DOHH2 (cell line): ENCODE data around the gene KRT222.

ENCODE experiments used
- H3F3A ChIP-seq: fragments of 200-600 bp; sonication (generic), shearing (Covaris generic); 2 replicates; pipeline ENCODE4 v1.6.0; 2016; ENCODE audit warnings: antibody characterized with exemption, mild to moderate bottlenecking; ENCODE audit not compliant: control insufficient read depth, insufficient read depth
- H3K27ac ChIP-seq: fragments of 200-600 bp; sonication (generic); 2 replicates; pipeline ENCODE4 v1.5.1; 2014; ENCODE audit warnings: low read depth, mild to moderate bottlenecking, low read length, moderate library complexity
- H3K27me3 ChIP-seq: fragments of 200-600 bp; sonication (generic); 2 replicates; pipeline ENCODE4 v1.6.1; 2014; ENCODE audit warnings: mild to moderate bottlenecking, low read length, mixed read lengths; ENCODE audit not compliant: control insufficient read depth
- H3K36me3 ChIP-seq: fragments of 200-600 bp; sonication (generic); 2 replicates; pipeline ENCODE4 v1.6.1; 2014; ENCODE audit warnings: mild to moderate bottlenecking, low read length, moderate library complexity, mixed read lengths; ENCODE audit not compliant: control insufficient read depth
- H3K4me1 ChIP-seq: fragments of 200-600 bp; sonication (generic); 2 replicates; pipeline ENCODE4 v1.6.1; 2014; ENCODE audit warnings: mild to moderate bottlenecking, low read length, mixed read lengths; ENCODE audit not compliant: control insufficient read depth
- H3K4me2 ChIP-seq: fragments of 200-600 bp; sonication (generic); 2 replicates; pipeline ENCODE4 v1.6.0; 2014; ENCODE audit warnings: mild to moderate bottlenecking, low read length, moderate library complexity
- H3K4me3 ChIP-seq: fragments of 200-600 bp; sonication (generic); 2 replicates; pipeline ENCODE4 v1.5.1; 2014; ENCODE audit warnings: mild to moderate bottlenecking, low read length, mixed read lengths
- H3K79me2 ChIP-seq: fragments of 200-600 bp; sonication (generic); 2 replicates; pipeline ENCODE4 v1.6.1; 2014; ENCODE audit warnings: mild to moderate bottlenecking, low read length, mixed read lengths; ENCODE audit not compliant: control insufficient read depth
- H3K9me2 ChIP-seq: fragments of 200-600 bp; sonication (generic); replicated peaks from 2 replicates; pipeline ENCODE4 v1.6.1; 2014; ENCODE audit warnings: mild to moderate bottlenecking, low read length, mixed read lengths; ENCODE audit not compliant: control insufficient read depth
- H3K9me3 ChIP-seq: fragments of 200-600 bp; sonication (generic); 2 replicates; pipeline ENCODE4 v1.6.1; 2014; ENCODE audit warnings: antibody characterized with exemption, low read length, mixed read lengths; ENCODE audit not compliant: control insufficient read depth, insufficient read depth
- H4K20me1 ChIP-seq: fragments of 200-600 bp; sonication (generic); 2 replicates; pipeline ENCODE4 v1.6.0; 2014; ENCODE audit warnings: low read depth, mild to moderate bottlenecking, antibody characterized with exemption, low read length, moderate library complexity; ENCODE audit not compliant: control insufficient read depth, insufficient read depth
- CTCF ChIP-seq: fragments of 200-600 bp; sonication (generic); IDR thresholded peaks from one replicate; pipeline ENCODE4 v1.5.1; 2014; ENCODE audit warnings: antibody characterized with exemption, mild to moderate bottlenecking, low read depth, low read length; ENCODE audit not compliant: poor library complexity, severe bottlenecking
- EZH2phosphoT487 ChIP-seq: fragments of 200-600 bp; sonication (generic); IDR thresholded peaks from 2 replicates; pipeline ENCODE4 v1.6.1; 2017; ENCODE audit warnings: borderline replicate concordance, mild to moderate bottlenecking, antibody characterized with exemption, low read length, moderate library complexity, mixed read lengths

KRT222 gene

GRCh38 chr17:40647624-40648383, 17.2 kb downstream of the KRT222 start, which contains the start of gene SMARCE1:
Gene SMARCE1 (minus strand): TSS chr17:40647818. CDS start chr17:40645802, 2,016 bp downstream.
- H3K4me1 ChIP-seq: peaks cover 30% of the 10 kb centered on the region
- peaks cover 58% of the 10 kb centered on the region for H3K79me2 ChIP-seq
- H3K36me3 ChIP-seq: peaks cover 44% of the 10 kb centered on the region
- peaks cover 22% of the 10 kb centered on the region for H4K20me1 ChIP-seq
- H3K9me2 ChIP-seq: no peaks in the 10 kb centered on the region
- peak within 1 kb of the TSS; percentile 67 for H3K27ac ChIP-seq
- no peaks in the 10 kb centered on the region for H3K9me3 ChIP-seq
- peak within 1 kb of the TSS; percentile 93 for H3K4me3 ChIP-seq
- H3K4me2 ChIP-seq: peak within 1 kb of the TSS; percentile 86
- H3K27me3 ChIP-seq: no peaks in the 10 kb centered on the region
- TF ChIP-seq EZH2phosphoT487 (no peak), CTCF (no peak)
- H3F3A ChIP-seq: no peaks in the 10 kb centered on the region; the same call in 1 of the 2 replicates

- H4K20me1 ChIP-seq: peaks cover 22% of the 10 kb centered on the region
- peak overlapping the region; percentile 86 for H3K4me2 ChIP-seq
- no peaks in the 10 kb centered on the region for H3K9me2 ChIP-seq
- peak overlapping the region; percentile 67 for H3K27ac ChIP-seq
- TF ChIP-seq EZH2phosphoT487 (no peak), CTCF (no peak)
- no peaks in the 10 kb centered on the region; the same call in 1 of the 2 replicates for H3F3A ChIP-seq
- peak overlapping the region; percentile 93 for H3K4me3 ChIP-seq
- H3K79me2 ChIP-seq: peaks cover 66% of the 10 kb centered on the region
- H3K36me3 ChIP-seq: peaks cover 52% of the 10 kb centered on the region
- no peaks in the 10 kb centered on the region for H3K27me3 ChIP-seq
- peaks cover 30% of the 10 kb centered on the region for H3K4me1 ChIP-seq
- H3K9me3 ChIP-seq: no peaks in the 10 kb centered on the region
These were observed 18.0 kb downstream of the KRT222 start for GRCh38 chr17:40646791-40647623.

GRCh38 chr17:40645943-40646342, 19.0 kb downstream of the KRT222 start:
- Histone ChIP-seq H3K27me3 (no peaks in the 10 kb centered on the region), H3K27ac (no peak overlapping the region), H4K20me1 (peaks cover 22% of the 10 kb centered on the region), H3K79me2 (peaks cover 75% of the 10 kb centered on the region), H3K4me1 (peaks cover 30% of the 10 kb centered on the region), H3K4me2 (peak overlapping the region; percentile 86), H3K4me3 (peak overlapping the region; percentile 93), H3K9me2 (no peaks in the 10 kb centered on the region), H3K36me3 (peaks cover 62% of the 10 kb centered on the region), H3K9me3 (no peaks in the 10 kb centered on the region), H3F3A (no peaks in the 10 kb centered on the region; the same call in 1 of the 2 replicates)
- TF ChIP-seq EZH2phosphoT487: no peak
- TF ChIP-seq CTCF: no peak
